ENCODE measurements around the gene PACSIN2.

PACSIN2 gene

GRCh38 chr22:42901790-42902508 lies 113.0 kb downstream of the PACSIN2 start:
- DNase-seq = no peak

- no peak for DNase-seq
Measured at GRCh38 chr22:42897960-42898359, 117.0 kb downstream of the PACSIN2 start.

- no peak for DNase-seq
Measured at GRCh38 chr22:42895541-42895981, 119.4 kb downstream of the PACSIN2 start.

GRCh38 chr22:42895087-42895486 lies 119.9 kb downstream of the PACSIN2 start:
- DNase-seq = no peak

GRCh38 chr22:42893371-42894150 lies 121.4 kb downstream of the PACSIN2 start:
- no peak for DNase-seq

- DNase-seq = no peak
Measured at GRCh38 chr22:42892571-42893316, 122.2 kb downstream of the PACSIN2 start.

GRCh38 chr22:42892156-42892555 lies 122.8 kb downstream of the PACSIN2 start:
- DNase-seq = no peak

- no peak for DNase-seq
Measured at GRCh38 chr22:42891696-42892095, 123.3 kb downstream of the PACSIN2 start.

GRCh38 chr22:42891008-42891407 lies 123.9 kb downstream of the PACSIN2 start:
- no peak for DNase-seq

GRCh38 chr22:42889304-42889703 lies 125.6 kb downstream of the PACSIN2 start:
- DNase-seq = no peak

GRCh38 chr22:42887523-42888507 lies 127.1 kb downstream of the PACSIN2 start:
- no peak for DNase-seq

GRCh38 chr22:42887120-42887519 lies 127.8 kb downstream of the PACSIN2 start:
- no peak for DNase-seq

- DNase-seq = no peak
Measured at GRCh38 chr22:42885446-42885845, 129.5 kb downstream of the PACSIN2 start.

- DNase-seq = no peak
Measured at GRCh38 chr22:42884616-42885375, 130.2 kb downstream of the PACSIN2 start.

GRCh38 chr22:42883970-42884369 lies 131.0 kb downstream of the PACSIN2 start:
- DNase-seq = no peak

- no peak for DNase-seq
Measured at GRCh38 chr22:42883121-42883520, 131.8 kb downstream of the PACSIN2 start.

- DNase-seq = no peak
Measured at GRCh38 chr22:42881982-42882656, 132.8 kb downstream of the PACSIN2 start.

GRCh38 chr22:42881298-42881697 lies 133.7 kb downstream of the PACSIN2 start:
- no peak for DNase-seq

GRCh38 chr22:42880815-42881214 lies 134.1 kb downstream of the PACSIN2 start:
- DNase-seq = no peak

- DNase-seq = peak; percentile 33
Measured at GRCh38 chr22:42879371-42880021, 135.5 kb downstream of the PACSIN2 start.

Measured in NCI-H510A treated with DMSO at 0.1 percent for 48 hours (cell line).